PC-3 (cell line): Measurements from ENCODE around the gene WRNIP1. TPM values are rescaled to one million over a fixed set of nuclear protein-coding genes. Genes with fewer than 3 reads are reported as not detected.

Experiments
- ATAC-seq: fragments of 200-7000 bp; cut with Tn5 transposase; 2 replicates; pipeline ENCODE4 v1.9.1; 2020; ENCODE audit warnings: mild to moderate bottlenecking, moderate library complexity
- BruUV-seq: library from RNA; stranded (reverse); fragments of 400-500 nt; replicated peaks from 2 replicates; lab custom pipeline; 2021; lab: Mats Ljungman, UMichigan
- CTCF ChIA-PET: fragments of 300-600 bp; sonication (Branson Sonifier 250); formaldehyde crosslinking; loops from one replicate; lab custom pipeline; 2022; ENCODE audit warnings: antibody characterized with exemption; lab: Charles Lee
- POLR2A ChIA-PET: fragments of 300-600 bp; sonication (Branson Sonifier 250); formaldehyde crosslinking; loops from one replicate; lab custom pipeline; 2022; ENCODE audit warnings: antibody characterized with exemption; ENCODE audit not compliant: unreplicated experiment; lab: Charles Lee
- DNase-seq: peaks from one replicate; pipeline ENCODE4 v3.0.0-alpha.2; 2015
- H2AFZ ChIP-seq: fragments of 300-600 bp; sonication (generic); 2 replicates; pipeline ENCODE4 v1.6.0; 2016; ENCODE audit warnings: antibody characterized with exemption, low read length
- H3F3A ChIP-seq: fragments of 300-600 bp; sonication (generic); one replicate; pipeline ENCODE4 v1.6.0; 2017; ENCODE audit warnings: antibody characterized with exemption, low read length, control low read depth, mild to moderate bottlenecking; ENCODE audit not compliant: unreplicated experiment
- H3K27ac ChIP-seq: fragments of 300-600 bp; sonication (generic); 2 replicates; pipeline ENCODE4 v1.5.1; 2016; ENCODE audit warnings: mild to moderate bottlenecking, low read length
- H3K27me3 ChIP-seq: fragments of 300-600 bp; sonication (generic); 2 replicates; pipeline ENCODE4 v1.6.1; 2016; ENCODE audit warnings: low read length, mixed read lengths
- H3K36me3 ChIP-seq: fragments of 300-600 bp; sonication (generic); 2 replicates; pipeline ENCODE4 v1.6.1; 2016; ENCODE audit warnings: low read depth, mixed run types, low read length, mixed read lengths
- H3K4me1 ChIP-seq: fragments of 300-600 bp; sonication (generic); 2 replicates; pipeline ENCODE4 v1.5.1; 2016; ENCODE audit warnings: low read length; ENCODE audit not compliant: insufficient read depth
- H3K4me2 ChIP-seq: fragments of 300-600 bp; sonication (generic); 2 replicates; pipeline ENCODE4 v1.6.0; 2016; ENCODE audit warnings: low read length
- H3K4me3 ChIP-seq: fragments of 300-600 bp; sonication (generic); 2 replicates; pipeline ENCODE4 v1.5.1; 2016; ENCODE audit warnings: mild to moderate bottlenecking, low read length, mixed read lengths
- H3K79me2 ChIP-seq: fragments of 300-600 bp; sonication (generic); 2 replicates; pipeline ENCODE4 v1.6.1; 2017; ENCODE audit warnings: low read length, mixed read lengths
- H3K9ac ChIP-seq: fragments of 300-600 bp; sonication (generic); 2 replicates; pipeline ENCODE4 v1.6.0; 2016; ENCODE audit warnings: mild to moderate bottlenecking, low read length
- H3K9me2 ChIP-seq: fragments of 300-600 bp; sonication (generic); replicated peaks from 2 replicates; pipeline ENCODE4 v1.6.1; 2016; ENCODE audit warnings: mixed run types, low read length, mixed read lengths
- H3K9me3 ChIP-seq: fragments of 300-600 bp; sonication (generic); 2 replicates; pipeline ENCODE4 v1.6.1; 2016; ENCODE audit warnings: low read length, mixed read lengths
- H4K20me1 ChIP-seq: fragments of 300-600 bp; sonication (generic); 2 replicates; pipeline ENCODE4 v1.6.1; 2016; ENCODE audit warnings: low read length, mixed read lengths
- EZH2 ChIP-seq: fragments of 300-600 bp; sonication (generic); IDR thresholded peaks from one replicate; pipeline ENCODE4 v1.6.1; 2017; ENCODE audit warnings: antibody characterized with exemption, mild to moderate bottlenecking, low read length; ENCODE audit not compliant: unreplicated experiment
- EZH2phosphoT487 ChIP-seq: fragments of 300-600 bp; sonication (generic); IDR thresholded peaks from 2 replicates; pipeline ENCODE4 v1.6.1; 2018; ENCODE audit warnings: mild to moderate bottlenecking, antibody characterized with exemption, low read length, borderline replicate concordance
- intact Hi-C: fragments of 100-400 bp; cut with micrococcal nuclease; formaldehyde crosslinking; loops from 2 replicates; pipeline ENCODE4 v1.9.0; 2023
- total RNA-seq: library from RNA; depleted of rRNA; stranded (reverse); fragments of >200 nt; gene quantifications from 2 replicates; pipeline ENCODE4 v1.2.3, GENCODE V29; 2014
- TF ChIP-seq, protein P1 (sequence below): fragments of 300-600 bp; sonication (generic); conservative IDR thresholded peaks from 2 replicates; pipeline ENCODE4 v1.5.1; 2017; ENCODE audit warnings: antibody characterized with exemption, low read depth, mild to moderate bottlenecking, low read length

WRNIP1 gene
- total RNA-seq, 1 experiment from 2014 or later, result 92.2 TPM

DNA sequence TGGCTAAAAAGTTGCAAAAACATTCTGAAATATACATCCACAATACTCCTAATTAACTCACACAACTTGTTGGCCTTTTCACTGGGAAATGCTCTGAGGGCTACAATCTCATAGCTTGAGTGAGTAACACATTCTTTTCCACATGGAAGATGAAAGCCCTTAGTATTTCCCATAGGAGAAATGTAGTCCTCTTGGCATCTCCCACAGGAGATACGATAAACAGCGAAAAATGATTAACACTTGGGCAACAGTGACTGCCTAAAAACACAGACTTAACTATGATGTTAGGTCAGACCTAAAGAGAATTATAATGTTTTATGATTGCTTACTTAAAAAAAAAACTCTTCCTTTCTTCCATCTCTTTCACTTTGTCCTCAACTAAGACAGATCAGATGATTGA is 23.4 kb upstream of the WRNIP1 start:
- peaks cover 5% of the 10 kb centered on the region; the same call in 1 of the 2 replicates for H3K4me1 ChIP-seq
- no peak overlapping the region for H3K27ac ChIP-seq
- no peaks in the 10 kb centered on the region for H3F3A ChIP-seq
- H3K9ac ChIP-seq, result no peak overlapping the region
- H2AFZ ChIP-seq, result no peak overlapping the region
- H3K9me3 ChIP-seq, result no peaks in the 10 kb centered on the region
- no peak for ATAC-seq
- H3K4me3 ChIP-seq, result no peak overlapping the region
- H3K27me3 ChIP-seq, result no peaks in the 10 kb centered on the region
- ChIA-PET CTCF (no interaction called here), POLR2A (no interaction called here)
- no peaks in the 10 kb centered on the region for H4K20me1 ChIP-seq
- H3K4me2 ChIP-seq, result no peak overlapping the region
- no peak for TF ChIP-seq EZH2
- TF ChIP-seq EZH2phosphoT487, result no peak
- TF ChIP-seq, protein P1, sequence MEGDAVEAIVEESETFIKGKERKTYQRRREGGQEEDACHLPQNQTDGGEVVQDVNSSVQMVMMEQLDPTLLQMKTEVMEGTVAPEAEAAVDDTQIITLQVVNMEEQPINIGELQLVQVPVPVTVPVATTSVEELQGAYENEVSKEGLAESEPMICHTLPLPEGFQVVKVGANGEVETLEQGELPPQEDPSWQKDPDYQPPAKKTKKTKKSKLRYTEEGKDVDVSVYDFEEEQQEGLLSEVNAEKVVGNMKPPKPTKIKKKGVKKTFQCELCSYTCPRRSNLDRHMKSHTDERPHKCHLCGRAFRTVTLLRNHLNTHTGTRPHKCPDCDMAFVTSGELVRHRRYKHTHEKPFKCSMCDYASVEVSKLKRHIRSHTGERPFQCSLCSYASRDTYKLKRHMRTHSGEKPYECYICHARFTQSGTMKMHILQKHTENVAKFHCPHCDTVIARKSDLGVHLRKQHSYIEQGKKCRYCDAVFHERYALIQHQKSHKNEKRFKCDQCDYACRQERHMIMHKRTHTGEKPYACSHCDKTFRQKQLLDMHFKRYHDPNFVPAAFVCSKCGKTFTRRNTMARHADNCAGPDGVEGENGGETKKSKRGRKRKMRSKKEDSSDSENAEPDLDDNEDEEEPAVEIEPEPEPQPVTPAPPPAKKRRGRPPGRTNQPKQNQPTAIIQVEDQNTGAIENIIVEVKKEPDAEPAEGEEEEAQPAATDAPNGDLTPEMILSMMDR, result no peak
- H3K36me3 ChIP-seq, result no peaks in the 10 kb centered on the region
- intact Hi-C loops, result no loop called here
- no peak for DNase-seq
- no peaks in the 10 kb centered on the region for H3K9me2 ChIP-seq
- no peaks in the 10 kb centered on the region for H3K79me2 ChIP-seq
- no TSS peak for BruUV-seq

DNA sequence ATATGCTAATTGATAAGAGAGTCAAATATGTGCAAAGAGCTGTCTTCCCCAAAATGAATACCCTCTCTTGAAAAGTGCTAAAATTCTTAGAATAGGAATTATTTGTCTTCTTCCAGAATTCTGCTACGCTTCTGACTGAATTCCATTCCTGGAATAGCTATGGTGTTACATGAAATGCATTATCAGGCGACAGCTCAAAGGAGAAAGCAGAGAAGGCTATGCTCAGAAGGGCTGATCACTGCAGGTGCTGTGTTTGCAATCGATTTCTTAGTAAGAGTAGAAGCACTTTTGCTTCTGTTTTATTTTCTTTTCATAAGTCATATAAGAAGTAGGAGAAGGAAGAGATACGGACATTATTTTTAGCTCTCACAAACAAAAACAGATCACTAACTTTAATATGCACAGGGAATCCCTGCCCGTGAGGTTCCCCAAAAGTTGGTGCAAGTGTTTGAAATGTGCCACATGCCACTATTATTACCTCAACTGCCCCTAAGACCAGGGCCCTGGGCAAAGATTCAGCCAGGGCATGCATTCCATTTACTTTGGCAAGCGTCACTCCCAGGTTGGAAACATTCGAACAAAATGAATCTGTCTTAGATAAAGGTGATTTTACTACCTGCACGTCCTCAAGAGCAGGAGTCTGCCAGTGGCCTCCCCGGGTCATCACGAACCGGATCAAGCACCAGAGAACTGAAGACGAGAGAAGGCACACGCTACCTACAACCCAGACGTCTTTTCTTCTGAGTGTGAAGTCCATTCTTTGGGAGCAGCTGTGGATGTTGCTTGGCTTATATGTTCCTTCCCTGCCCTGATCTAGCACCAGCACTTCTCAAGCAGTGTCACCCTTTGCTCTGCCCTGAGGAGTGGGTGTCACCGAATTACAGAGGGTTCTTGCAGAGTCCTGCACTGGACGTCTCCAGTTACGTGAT is 21.6 kb upstream of the WRNIP1 start:
- Histone ChIP-seq H3K9me2 (no peaks in the 10 kb centered on the region), H3K4me2 (no peak overlapping the region), H3K79me2 (no peaks in the 10 kb centered on the region), H3K9me3 (no peaks in the 10 kb centered on the region), H3K27ac (no peak overlapping the region), H3K4me1 (peaks cover 5% of the 10 kb centered on the region; the same call in 1 of the 2 replicates), H3K4me3 (no peak overlapping the region), H3K36me3 (no peaks in the 10 kb centered on the region), H3K9ac (no peak overlapping the region), H2AFZ (no peak overlapping the region), H4K20me1 (no peaks in the 10 kb centered on the region), H3F3A (no peaks in the 10 kb centered on the region), H3K27me3 (no peaks in the 10 kb centered on the region)
- ChIA-PET POLR2A (no interaction called here), CTCF (no interaction called here)
- intact Hi-C loops, result loop anchor here (2.0 kb wide), 1 partner anchor 1147 kb away; no protein-coding TSS in a partner anchor
- no TSS peak for BruUV-seq
- DNase-seq (no peak), ATAC-seq (no peak)
- TF ChIP-seq, protein P1, result no peak
- TF ChIP-seq EZH2phosphoT487, result no peak
- TF ChIP-seq EZH2, result no peak
